HCT116 (cell line): Measurements from ENCODE around the gene ACAP2. TPM values are rescaled to one million over a fixed set of nuclear protein-coding genes. Genes with fewer than 3 reads are reported as not detected.

ENCODE experiments used
- ATAC-seq: fragments of 200-7000 bp; cut with Tn5 transposase; 2 replicates; pipeline ENCODE4 v1.9.1; 2020; ENCODE audit warnings: mild to moderate bottlenecking, moderate library complexity
- BruUV-seq: library from RNA; stranded (reverse); fragments of 400-500 nt; replicated peaks from 2 replicates; lab custom pipeline; 2021; lab: Mats Ljungman, UMichigan
- CTCF ChIA-PET: fragments of 300-600 bp; sonication (Branson Sonifier 250); formaldehyde crosslinking; loops from one replicate; lab custom pipeline; 2021; ENCODE audit warnings: antibody characterized with exemption; lab: Charles Lee
- POLR2A ChIA-PET: fragments of 300-600, 350-600 bp; sonication (Branson Sonifier 250); formaldehyde crosslinking; loops from one replicate; lab custom pipeline; 2021; ENCODE audit warnings: antibody characterized with exemption; lab: Charles Lee
- RAD21 ChIA-PET, 2 experiments: fragments of 300-600 bp; sonication (Branson Sonifier 250); formaldehyde crosslinking; loops; one replicate each; lab custom pipeline; 2023; ENCODE audit warnings: low total read pairs in 2 of 2; ENCODE audit not compliant: uncharacterized antibody in 2 of 2, unreplicated experiment in 2 of 2, low non-redundant PET in 1 of 2; lab: Charles Lee
- DNase-seq: peaks from one replicate; pipeline ENCODE4 v3.0.0-alpha.2; 2010; ENCODE audit warnings: low read depth, low spot score
- H2AFZ ChIP-seq: fragments of 200-600 bp; shearing (Covaris generic), sonication (generic); 2 replicates; pipeline ENCODE4 v1.6.1; 2017; ENCODE audit warnings: low read depth, mixed run types, mixed read lengths, antibody characterized with exemption, low read length; ENCODE audit not compliant: poor library complexity, severe bottlenecking
- H3K27ac ChIP-seq: 2 replicates; pipeline ENCODE4 v1.5.1; 2012; ENCODE audit warnings: low read depth, low read length
- H3K27me3 ChIP-seq: fragments of 200-600 bp; sonication (generic); 2 replicates; pipeline ENCODE4 v1.6.1; 2016; ENCODE audit warnings: mixed run types, low read length, mixed read lengths; ENCODE audit not compliant: insufficient read depth
- H3K36me3 ChIP-seq, 2 experiments: fragments of 200-500 bp in 1 of 2; fragments of 200-600 bp in 1 of 2; sonication (Bioruptor generic) in 1 of 2; sonication (generic) in 1 of 2; 2 replicates each; pipeline versions ENCODE4 v1.5.1 to v1.6.1; 2014 to 2016; ENCODE audit warnings: low read length in 2 of 2, inconsistent platforms in 1 of 2, mixed read lengths in 1 of 2, mixed run types in 1 of 2; ENCODE audit not compliant: insufficient read depth in 2 of 2, control insufficient read depth in 1 of 2
- H3K4me1 ChIP-seq, 2 experiments: fragments of 200-600 bp in 1 of 2; sonication (generic) in 1 of 2; 2 replicates each; pipeline versions ENCODE4 v1.5.1 to v1.6.1; 2012 to 2017; ENCODE audit warnings: low read length in 2 of 2, inconsistent platforms in 1 of 2, mild to moderate bottlenecking in 1 of 2, mixed read lengths in 1 of 2, mixed run types in 1 of 2, moderate library complexity in 1 of 2; ENCODE audit not compliant: insufficient read depth in 2 of 2, control insufficient read depth in 1 of 2
- H3K4me2 ChIP-seq: fragments of 200-600 bp; sonication (generic); 2 replicates; pipeline ENCODE4 v1.6.1; 2017; ENCODE audit warnings: mixed run types, low read length, mixed read lengths
- H3K4me3 ChIP-seq, 2 experiments: fragments of 200-600 bp in 1 of 2; sonication (generic) in 1 of 2; replicated peaks in 1 of 2; 2 replicates each; pipeline ENCODE4 v1.5.1; 2011 to 2016; ENCODE audit warnings: low read length in 2 of 2, control low read depth in 1 of 2, low read depth in 1 of 2, mild to moderate bottlenecking in 1 of 2, mixed read lengths in 1 of 2, mixed run types in 1 of 2
- H3K79me2 ChIP-seq: fragments of 200-600 bp; sonication (generic); 2 replicates; pipeline ENCODE4 v1.6.1; 2017; ENCODE audit warnings: mild to moderate bottlenecking, mixed run types, low read length, moderate library complexity, mixed read lengths; ENCODE audit not compliant: insufficient read depth
- H3K9ac ChIP-seq: fragments of 200-600 bp; sonication (generic); 2 replicates; pipeline ENCODE4 v1.6.1; 2016; ENCODE audit warnings: low read length, mixed read lengths
- H3K9me2 ChIP-seq: fragments of 200-600 bp; sonication (generic), shearing (Covaris generic); 2 replicates; pipeline ENCODE4 v1.6.1; 2017; ENCODE audit warnings: mixed run types, mild to moderate bottlenecking, moderate library complexity; ENCODE audit not compliant: insufficient read depth
- H3K9me3 ChIP-seq, 2 experiments: fragments of 200-500 bp in 1 of 2; fragments of 200-600 bp in 1 of 2; sonication (Bioruptor generic) in 1 of 2; sonication (generic) in 1 of 2; 2 replicates each; pipeline ENCODE4 v1.6.1; 2014 to 2017; ENCODE audit warnings: low read length in 2 of 2, mixed read lengths in 2 of 2, inconsistent platforms in 1 of 2, low read depth in 1 of 2, mild to moderate bottlenecking in 1 of 2, mixed run types in 1 of 2, moderate library complexity in 1 of 2; ENCODE audit not compliant: control insufficient read depth in 1 of 2, insufficient read depth in 1 of 2
- H4K20me1 ChIP-seq: fragments of 200-600 bp; sonication (generic), shearing (Covaris generic); 2 replicates; pipeline ENCODE4 v1.6.1; 2017; ENCODE audit warnings: mixed run types, mild to moderate bottlenecking, moderate library complexity; ENCODE audit not compliant: insufficient read depth
- ATF3 ChIP-seq: IDR thresholded peaks from 2 replicates; pipeline ENCODE4 v1.6.1; 2012
- CEBPB ChIP-seq: IDR thresholded peaks from 2 replicates; pipeline ENCODE4 v1.6.1; 2012; ENCODE audit warnings: low read depth
- EGR1 ChIP-seq: IDR thresholded peaks from 2 replicates; pipeline ENCODE4 v1.6.1; 2012; ENCODE audit warnings: low read depth
- ELF1 ChIP-seq: IDR thresholded peaks from 2 replicates; pipeline ENCODE4 v1.6.1; 2012; ENCODE audit warnings: low read depth, borderline replicate concordance
- EZH2 ChIP-seq: fragments of 200-600 bp; sonication (generic); IDR thresholded peaks from 2 replicates; pipeline ENCODE4 v1.6.1; 2017; ENCODE audit warnings: antibody characterized with exemption, mixed run types
- JUND ChIP-seq: IDR thresholded peaks from 2 replicates; pipeline ENCODE4 v1.6.1; 2012
- MAX ChIP-seq: IDR thresholded peaks from 2 replicates; pipeline ENCODE4 v1.6.1; 2012
- POLR2AphosphoS5 ChIP-seq: IDR thresholded peaks from 2 replicates; pipeline ENCODE4 v1.6.1; 2011; ENCODE audit warnings: mild to moderate bottlenecking, low read depth, low read length, moderate library complexity
- SIN3A ChIP-seq: IDR thresholded peaks from 2 replicates; pipeline ENCODE4 v1.6.1; 2012; ENCODE audit warnings: low read depth
- SP1 ChIP-seq: IDR thresholded peaks from 2 replicates; pipeline ENCODE4 v1.6.1; 2012; ENCODE audit warnings: low read depth
- SRF ChIP-seq: IDR thresholded peaks from 2 replicates; pipeline ENCODE4 v1.6.1; 2012; ENCODE audit warnings: low read depth
- TCF7L2 ChIP-seq: IDR thresholded peaks from 2 replicates; pipeline ENCODE4 v1.7.0; 2011; ENCODE audit warnings: borderline replicate concordance, inconsistent platforms; ENCODE audit not compliant: insufficient read depth, insufficient read length; ENCODE audit errors: extremely low read depth
- YY1 ChIP-seq: IDR thresholded peaks from 2 replicates; pipeline ENCODE4 v1.6.1; 2011; ENCODE audit warnings: low read length, low read depth, moderate library complexity, mild to moderate bottlenecking; ENCODE audit not compliant: insufficient replicate concordance; ENCODE audit errors: extremely low read depth
- ZBTB33 ChIP-seq: IDR thresholded peaks from 2 replicates; pipeline ENCODE4 v1.6.1; 2011; ENCODE audit warnings: mild to moderate bottlenecking, low read length, moderate library complexity; ENCODE audit not compliant: insufficient replicate concordance; ENCODE audit errors: extremely low read depth
- intact Hi-C: fragments of 100-400 bp; cut with micrococcal nuclease; formaldehyde crosslinking; loops from 2 replicates; pipeline ENCODE4 v1.10.0; 2022
- total RNA-seq: library from RNA; stranded (reverse); gene quantifications from one replicate; pipeline ENCODE4 v1.2.1, GENCODE V29; 2021; ENCODE audit not compliant: unreplicated experiment

ACAP2 gene
- total RNA-seq, 1 experiment from 2014 or later, result 43.0 TPM

GRCh38 chr3:195247863-195248189, 195.0 kb downstream of the ACAP2 start:
- Histone ChIP-seq H4K20me1 (no peaks in the 10 kb centered on the region), H3K9me3 (no peaks in the 10 kb centered on the region), H3K79me2 (no peaks in the 10 kb centered on the region), H3K9me2 (no peaks in the 10 kb centered on the region), H3K27ac (no peak overlapping the region), H3K9ac (no peak overlapping the region), H3K4me3 (no peak overlapping the region), H3K4me1 (peaks cover 0 to 4% of the 10 kb centered on the region in 2 experiments; a peak in 2 of 4 replicates), H3K4me2 (no peak overlapping the region), H3K36me3 (no peaks in the 10 kb centered on the region), H2AFZ (no peak overlapping the region), H3K27me3 (no peaks in the 10 kb centered on the region)
- intact Hi-C loops, result no loop called here
- ChIA-PET CTCF (no interaction called here), RAD21 (no interaction called here), POLR2A (no interaction called here)
- 0 out of 2 replicates have a peak, but pooled peaks have one; percentile 44 for ATAC-seq
- DNase-seq, result no peak
- no TSS peak for BruUV-seq
- TF ChIP-seq SRF (no peak), EGR1 (no peak), ZBTB33 (no peak), YY1 (no peak), JUND (no peak), SP1 (no peak), POLR2AphosphoS5 (no peak), EZH2 (no peak), ATF3 (no peak), CEBPB (no peak), ELF1 (no peak), TCF7L2 (no peak), SIN3A (no peak), MAX (no peak)
